Activated CD4-positive, alpha-beta T cell treated with anti-CD3 and anti-CD28 coated beads, Interleukin-2, amount 50 U/mL, for 16 hours (primary cell): Measurements from ENCODE around the gene CEP131.
"Not testable (repeated sequence)": the region's sequence is repeated elsewhere in the genome, so short reads cannot be mapped to it uniquely, and the experiment has no call there.

Source experiments
- DNase-seq: peaks from one replicate; pipeline ENCODE4 v3.0.0-alpha.2; 2020

The CEP131 gene

DNA sequence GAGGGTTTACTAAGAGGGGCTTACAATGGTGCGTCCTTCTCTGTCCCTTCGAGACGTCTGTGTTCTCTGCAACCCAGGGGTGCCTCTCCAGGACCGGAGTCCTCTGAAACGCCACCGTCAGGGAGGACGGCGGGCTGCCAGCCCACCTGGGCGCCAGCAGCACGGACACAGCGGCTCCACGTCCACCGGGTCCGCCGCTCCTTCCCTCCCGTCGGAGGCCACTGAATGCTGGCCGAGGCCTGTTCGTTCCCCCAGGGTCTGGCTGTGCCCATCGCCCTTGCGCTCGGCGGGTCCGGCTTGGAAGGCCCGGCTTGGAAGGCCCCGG lies 15.7 kb upstream of the CEP131 start:
- DNase-seq: no peak

DNA sequence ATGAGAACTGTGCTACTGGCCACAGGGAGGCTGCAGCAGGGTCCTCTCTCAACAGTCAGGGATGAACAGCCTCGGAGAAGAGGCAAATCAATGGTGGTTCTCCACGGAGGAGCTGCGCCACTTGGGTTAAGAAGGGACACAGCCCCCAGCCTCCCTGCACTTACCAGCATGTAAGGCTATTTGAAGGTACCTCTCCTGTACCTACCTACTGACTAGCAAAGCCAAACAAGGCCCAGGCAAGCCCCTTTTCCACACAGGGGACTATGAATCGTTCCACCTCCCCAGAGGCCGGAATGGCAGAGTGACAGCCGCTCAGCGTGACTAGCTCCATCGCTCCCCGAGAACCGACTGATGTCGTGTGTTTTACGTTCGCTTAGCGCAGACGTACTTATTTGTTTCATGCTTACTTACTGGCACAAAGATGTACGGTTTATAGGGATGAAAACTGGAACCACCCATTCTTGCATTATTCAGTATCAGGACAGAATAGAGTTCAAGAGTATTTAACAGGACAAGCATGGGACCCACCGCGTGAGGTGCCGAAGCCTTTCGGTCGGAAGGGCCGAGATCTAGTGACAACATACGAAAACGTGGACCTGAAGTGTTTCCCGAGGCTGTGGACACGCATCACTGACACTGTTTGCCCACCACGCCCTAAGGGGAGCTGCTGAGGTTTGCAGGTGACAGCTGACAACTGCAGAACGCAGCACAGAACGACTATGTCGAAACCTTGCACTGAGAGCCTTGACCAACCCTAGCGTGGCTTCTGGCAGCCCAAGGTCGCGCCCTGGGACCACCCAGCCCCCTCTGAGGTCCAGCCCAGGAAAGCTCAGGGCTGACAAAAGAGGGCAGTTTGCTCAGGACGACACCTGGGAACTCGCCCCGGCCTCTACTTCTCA lies 15.1 kb upstream of the CEP131 start:
- DNase-seq: no peak

DNA sequence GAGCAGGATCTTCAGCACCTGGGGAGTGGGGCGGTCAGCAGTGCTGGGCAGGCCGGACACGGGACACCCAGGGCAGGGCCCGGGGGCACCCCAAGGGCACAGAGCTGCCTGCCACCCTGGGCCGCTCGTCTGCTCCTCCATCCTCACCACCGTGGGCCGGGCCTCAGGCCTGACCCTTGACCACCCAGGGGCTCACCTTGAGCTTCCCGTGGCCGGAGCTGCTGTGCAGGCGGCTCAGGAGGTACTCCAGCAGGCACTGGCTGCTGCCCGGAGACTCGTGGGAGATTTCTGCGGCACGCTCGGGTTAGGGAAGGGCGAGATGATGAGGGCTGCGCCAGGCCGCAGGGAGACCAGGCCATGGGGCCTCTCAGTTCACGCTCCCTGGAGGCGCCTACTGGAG lies 14.0 kb upstream of the CEP131 start:
- no peak for DNase-seq

DNA sequence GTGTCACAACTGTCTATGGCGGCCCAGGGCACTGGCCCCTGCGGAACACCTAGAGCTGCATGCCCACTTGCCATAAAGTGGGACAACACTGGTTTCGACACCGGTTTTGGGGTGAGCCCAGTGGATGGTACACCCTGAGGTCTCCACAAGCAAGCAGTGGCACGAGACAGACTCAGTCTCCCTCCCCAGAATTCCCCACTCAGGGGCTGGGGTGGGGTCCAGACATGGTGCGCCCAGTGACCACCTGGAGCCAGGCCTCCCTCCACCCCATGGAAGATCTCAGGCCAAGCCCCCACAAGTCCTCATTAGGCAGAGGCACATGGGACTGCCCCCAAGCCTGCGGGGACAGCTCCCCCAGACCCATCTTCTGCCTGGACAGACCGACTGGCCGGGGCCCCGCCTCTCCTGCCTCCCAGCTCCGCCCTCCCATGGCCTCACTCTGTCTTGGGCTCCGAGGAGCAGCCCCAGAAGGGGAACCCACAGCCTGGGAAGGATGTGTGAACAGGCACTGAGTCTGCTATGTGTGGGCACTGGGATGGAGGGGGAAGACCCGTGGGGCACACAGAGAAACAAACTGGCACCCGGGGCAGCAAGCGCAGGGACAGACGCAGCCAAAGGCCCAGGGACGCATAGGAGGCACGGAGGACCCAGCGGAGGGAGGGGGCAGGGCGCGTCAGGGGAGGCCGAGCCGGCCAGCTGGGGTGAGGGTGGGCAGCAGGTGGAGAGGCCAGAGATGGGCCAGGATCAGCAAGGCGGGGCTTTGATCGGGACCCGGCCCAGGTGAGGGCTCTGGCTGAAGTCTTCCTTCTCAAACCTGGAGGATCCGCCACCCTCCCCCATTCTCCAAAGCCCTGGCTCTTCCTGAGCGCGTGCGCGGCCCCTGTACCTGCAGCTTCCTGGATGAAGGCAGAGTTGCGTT lies 13.3 kb upstream of the CEP131 start:
- no peak for DNase-seq

DNA sequence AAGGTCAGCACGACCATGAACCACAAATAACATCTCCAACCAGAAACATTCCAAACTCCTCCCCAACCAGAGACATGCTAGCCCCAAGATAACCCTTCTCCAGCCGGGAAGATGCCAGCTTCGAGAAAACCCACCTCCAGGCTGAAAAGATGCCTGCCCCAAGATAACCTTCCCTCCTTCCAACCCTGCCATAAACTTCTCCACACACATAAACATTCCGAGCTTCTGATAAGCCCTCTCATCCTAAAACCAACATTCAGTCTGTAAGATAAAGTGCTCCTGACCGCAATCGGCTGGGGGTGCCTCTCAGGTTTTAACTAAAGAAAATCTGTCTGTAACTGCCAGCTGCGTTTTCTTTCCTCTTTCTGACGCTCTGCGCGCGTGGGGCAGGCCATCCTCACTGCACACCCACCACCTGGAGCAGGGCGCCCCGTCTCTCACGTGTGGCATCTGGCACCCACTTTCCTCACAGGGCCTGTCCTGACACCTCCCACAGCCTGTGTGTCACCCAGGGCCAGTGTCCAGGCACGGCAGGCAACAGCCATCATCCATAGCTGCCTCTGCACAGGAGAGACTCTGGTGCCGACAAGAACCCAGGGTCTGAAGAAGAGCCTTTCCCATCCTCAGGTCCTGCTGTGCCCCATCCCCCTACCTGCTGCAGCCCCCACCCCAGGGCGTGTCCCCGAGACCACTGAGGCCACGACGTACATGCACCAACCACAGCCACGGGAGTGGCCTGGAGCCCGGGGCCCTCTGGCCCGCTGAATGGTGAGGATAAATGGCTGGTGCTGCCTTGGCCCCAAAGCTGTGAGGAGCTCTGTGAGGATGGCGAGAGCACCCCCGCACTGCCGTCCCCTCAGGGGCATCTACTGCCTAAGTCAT lies 12.4 kb upstream of the CEP131 start:
- DNase-seq: no peak

DNA sequence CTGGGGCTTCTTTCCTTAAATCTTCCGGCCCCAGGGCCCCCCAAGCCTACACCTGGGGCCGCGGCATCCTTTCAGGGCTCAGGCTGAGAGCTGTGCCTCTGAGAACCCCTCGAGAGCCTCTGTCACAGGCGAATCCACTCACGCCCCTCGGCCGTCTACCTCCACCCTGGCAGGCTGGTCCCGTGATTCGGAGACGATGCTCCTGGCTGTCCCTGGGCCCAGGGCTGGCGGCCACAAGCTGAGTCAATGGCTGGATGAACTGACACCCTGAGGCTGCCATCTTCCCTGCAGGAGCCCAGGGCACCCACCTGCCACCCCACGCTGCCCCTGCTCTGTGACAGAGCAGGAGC lies 11.7 kb upstream of the CEP131 start:
- DNase-seq: no peak

DNA sequence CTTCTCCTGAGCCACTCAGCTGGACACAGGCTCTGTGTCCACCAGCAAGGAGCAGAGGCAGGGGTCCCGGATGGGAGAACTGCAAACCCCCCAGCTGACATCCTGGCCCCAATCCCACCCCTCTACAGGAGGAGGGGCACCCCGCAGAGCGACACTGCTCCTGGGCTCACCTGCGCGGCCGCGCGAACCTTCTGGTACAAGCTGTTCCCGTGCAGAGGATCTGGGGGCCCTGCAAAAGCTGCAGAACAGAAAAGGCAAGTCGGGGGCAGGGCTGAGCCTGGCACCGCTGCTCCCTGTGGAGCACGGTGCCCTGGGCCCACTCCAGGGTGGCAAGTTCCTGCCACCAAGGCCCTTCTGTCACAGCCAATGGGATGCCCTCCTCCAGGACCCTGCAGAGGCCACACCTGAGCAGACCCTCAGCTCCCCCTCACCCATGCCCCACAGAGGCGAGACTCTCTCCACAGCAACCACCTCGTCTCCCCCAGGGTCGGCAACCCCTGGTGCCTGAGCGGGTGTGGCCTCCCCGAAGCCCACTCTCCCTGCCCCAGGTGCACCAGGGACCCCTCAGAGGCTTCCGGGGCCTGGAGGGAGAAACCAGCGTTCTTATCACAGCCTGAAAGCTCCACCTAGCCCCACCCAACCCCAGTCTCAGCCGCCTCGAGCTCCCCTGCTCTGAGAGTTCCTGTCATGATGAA lies 11.2 kb upstream of the CEP131 start:
- no peak for DNase-seq

DNA sequence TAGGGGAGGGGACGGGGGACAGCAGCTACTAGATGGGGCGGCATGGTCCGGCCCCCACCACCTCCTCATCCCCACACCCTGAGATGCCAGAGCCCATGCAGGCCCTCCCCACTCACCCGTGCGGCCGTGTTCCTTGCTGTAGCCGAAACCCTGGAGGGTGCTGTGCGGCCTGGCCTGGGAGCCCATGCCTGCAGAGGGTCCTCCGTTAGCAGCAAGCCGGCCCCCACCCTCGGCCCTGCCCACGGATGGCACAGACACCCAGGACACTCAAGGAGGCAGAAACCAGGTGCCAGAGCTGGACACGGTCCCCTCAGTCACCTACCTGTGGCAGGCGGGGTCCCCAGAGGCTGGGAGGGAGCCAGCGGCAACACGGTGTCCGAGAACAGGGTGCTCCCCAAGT lies 10.6 kb upstream of the CEP131 start:
- no peak for DNase-seq

DNA sequence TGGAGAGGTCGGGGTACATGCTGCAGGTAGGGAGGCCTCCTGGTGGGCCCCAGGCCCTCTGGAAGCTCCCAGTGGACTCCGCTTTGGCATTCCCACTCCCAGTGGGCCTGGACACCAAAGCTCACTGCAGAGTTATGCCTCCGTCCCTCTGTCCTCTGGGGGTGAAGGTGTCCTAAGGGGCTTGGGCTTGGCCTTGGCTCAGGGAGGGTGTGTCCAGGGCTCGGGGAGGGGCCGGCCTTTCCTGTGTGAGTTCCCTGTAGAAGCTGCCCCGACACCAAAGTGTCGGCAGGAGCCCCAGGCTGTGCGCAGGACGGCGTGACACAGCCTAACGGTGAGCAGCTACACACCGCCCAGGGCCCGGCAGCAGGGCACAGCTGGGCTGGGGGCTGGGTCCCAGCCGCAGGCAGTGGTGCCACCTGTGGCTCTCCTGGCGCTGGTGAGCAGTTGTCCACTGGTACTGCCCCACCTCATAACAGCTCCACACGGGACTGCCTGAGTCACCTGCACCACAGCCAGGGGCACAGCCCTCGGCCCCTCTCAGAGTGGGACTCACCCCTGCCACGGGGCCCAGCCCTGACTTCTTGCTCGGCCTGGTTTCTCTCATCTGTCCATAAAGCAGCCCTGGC lies 10.0 kb upstream of the CEP131 start:
- DNase-seq: no peak

DNA sequence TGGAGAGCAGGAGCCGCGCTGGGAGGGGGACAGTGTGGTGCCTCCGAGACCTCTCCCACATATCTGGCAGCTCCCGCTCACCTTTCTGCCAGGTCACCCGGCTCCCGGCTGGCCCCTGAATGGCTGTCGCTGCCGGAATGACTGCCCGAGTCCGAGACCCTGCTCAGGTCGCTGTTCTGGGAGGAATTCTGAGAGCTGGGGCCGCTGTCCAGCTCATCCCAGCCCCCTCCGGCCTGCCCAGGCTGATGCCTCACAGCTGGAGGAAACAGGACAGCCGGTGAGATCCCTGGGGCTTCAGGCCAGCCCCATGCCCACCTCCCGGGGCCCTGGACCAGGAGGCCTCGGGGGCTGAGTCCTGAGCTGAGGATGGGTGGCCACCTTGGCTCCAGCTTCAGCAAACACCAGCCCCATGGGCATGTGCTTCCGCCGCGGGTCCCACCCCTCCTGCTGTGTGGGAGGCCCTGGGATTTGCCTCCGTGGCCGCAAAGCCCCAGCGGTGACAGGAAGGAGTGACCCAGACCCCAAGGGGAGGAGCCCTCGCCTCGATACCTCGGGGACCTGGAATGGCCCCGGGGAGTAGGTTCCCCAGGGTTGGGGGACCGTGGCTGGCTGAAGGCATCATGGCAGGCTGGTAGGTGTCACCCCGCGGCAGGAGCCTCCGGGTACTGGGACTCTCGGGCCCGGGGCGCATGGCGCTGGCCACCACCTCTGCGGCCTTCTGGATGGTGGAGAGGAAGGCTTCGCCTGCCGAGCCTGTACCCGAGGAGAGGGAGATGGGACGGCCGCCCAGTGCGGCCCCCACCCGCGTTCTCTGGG lies 9.2 kb upstream of the CEP131 start:
- no peak for DNase-seq

DNA sequence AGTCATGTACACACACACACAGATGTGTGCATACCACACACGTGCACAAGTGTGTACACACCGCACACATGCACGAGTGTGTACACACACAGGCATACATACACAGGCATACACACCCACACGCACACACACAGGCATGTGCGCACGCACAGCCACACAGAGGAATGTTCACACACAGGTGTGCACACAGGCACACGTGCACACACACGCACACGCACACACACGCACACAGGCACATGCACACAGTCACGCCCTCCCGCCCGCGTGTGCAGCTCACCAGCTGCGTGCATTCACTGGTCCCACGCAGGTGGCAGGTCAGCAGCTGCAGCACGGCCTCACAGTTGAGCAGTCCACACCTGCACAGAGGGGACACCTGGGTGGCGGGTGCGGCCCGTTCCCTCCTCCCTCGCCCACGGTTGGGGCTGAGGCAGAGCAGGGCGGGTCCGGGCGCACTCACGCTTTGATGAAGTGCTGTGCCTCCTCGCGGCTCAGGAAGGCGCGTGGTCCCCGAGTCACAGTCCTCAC lies 8.4 kb upstream of the CEP131 start:
- no peak for DNase-seq

DNA sequence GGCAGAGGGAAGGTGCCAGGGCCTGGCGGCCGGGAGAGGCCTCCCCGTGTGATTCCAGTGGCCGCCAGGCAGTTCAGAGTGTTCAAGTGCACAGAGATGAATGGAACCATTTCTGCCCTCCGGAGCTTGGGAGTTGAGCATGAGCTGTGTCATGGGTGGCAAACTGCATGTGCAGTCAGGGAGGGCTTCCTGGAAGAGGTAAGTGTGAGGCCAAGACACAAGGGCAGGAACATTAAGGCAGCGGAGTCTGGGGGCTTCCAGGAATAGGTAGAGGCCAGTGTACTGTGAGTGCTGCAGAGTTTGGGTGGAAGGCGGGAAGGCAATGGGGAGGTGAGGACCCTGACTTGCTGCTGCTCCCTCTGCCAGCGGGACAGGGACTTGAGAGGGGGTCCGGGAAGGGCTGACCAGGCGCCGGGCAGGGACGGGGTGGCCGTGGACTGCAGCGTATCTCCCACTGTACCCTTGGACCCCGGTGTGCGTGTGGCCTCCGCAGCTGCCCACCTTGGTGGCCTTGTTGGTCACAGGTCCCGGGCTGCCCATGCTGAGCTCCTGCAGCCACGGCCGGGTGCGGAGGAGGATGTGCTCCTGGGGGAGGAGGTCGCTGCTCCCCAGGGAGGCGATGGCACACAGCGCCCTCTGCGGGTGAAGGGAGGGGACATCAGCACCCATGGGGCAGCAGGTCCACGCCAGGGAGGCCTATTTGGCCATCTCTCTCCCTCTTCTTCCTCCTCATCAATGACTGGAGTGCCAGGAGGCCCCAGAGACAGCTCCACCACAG lies 7.5 kb upstream of the CEP131 start:
- no peak for DNase-seq

DNA sequence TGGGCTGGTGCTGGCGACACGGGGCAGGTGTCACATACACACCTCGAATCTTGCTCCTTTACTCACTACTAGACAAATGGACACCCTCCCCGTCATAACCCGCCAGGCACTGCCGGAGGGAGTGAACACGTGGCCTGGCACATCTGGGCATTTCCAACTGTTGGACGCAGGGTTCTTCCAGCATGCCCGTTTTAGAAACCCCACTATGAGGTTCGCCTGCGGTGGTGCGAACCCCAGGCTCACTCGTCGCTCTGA lies 6.8 kb upstream of the CEP131 start:
- no peak for DNase-seq

DNA sequence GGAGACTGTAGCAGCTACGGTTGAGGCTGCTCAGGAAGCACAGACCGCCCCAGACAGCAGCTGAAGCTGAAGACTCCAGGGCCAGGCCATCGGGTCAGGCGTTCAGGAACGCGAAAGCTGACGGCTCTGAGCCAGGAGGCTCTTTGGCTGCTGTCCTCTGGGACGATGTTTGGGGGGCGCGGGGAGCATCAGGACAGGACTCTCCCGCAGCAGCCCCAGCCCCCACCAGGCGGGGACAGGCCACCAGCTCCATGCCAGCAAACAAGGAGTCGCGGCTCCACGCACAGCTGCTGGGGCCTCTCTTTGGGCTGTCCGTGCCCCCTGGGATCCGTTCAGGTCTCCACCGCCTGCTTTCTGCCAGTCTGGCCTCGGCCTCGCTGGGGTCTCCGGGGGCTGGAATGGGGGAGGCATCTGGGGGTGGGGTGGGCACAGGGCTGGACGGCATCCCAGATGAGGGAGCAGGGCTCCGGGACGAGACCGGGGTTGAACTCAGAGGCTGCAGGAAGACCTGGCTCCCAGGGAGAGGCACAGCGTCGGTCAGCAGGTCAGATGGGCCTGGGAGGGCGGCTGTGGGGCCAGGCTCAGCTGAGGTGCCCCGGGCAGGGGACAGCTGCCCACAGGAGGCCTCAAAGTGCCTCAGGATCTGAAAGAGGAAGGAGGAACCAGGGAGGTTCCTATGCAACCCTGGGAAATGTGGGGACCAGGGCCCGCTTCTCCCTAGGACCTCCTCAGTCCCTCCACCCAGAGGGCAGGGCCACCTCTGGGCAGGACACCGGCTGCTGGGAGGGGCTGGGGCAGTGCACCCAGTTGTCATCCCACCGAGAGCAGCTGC lies 6.3 kb upstream of the CEP131 start:
- DNase-seq: no peak

DNA sequence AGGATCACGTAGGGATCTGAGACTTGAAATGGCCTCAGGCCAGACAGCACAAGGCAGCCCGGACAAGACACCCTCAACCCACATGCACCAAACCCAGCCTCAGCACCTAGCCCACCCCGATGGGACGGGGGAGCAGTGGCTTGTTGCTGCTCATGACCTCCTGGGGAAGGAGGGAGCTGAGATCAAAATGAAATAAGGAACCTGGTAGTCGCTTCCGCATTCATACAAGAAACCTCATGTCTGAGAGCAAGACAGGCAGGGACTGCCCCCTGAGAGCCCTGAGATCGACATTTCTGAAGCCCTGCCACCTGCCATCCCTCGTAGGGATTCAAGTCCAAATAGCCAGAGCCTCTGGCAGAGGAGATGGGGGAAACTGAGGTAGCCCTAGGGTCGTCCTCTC lies 5.7 kb upstream of the CEP131 start:
- DNase-seq: no peak

DNA sequence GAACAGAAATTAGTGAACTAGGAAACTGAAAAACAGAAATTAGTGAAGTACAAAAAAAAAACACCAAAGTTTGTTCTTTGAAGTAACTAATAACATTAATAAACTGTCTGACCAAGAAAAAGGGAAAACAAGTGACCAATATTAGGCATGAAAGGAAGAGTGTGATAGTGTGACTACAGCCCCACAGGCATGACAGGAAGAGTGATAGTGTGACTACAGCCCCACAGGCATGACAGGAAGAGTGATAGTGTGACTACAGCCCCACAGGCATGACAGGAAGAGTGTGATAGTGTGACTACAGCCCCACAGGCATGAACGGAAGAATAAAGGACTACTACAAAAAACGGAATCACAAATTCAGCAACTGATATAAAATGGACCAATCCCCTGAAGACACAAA lies 4.9 kb upstream of the CEP131 start:
- not testable (repeated sequence) for DNase-seq

DNA sequence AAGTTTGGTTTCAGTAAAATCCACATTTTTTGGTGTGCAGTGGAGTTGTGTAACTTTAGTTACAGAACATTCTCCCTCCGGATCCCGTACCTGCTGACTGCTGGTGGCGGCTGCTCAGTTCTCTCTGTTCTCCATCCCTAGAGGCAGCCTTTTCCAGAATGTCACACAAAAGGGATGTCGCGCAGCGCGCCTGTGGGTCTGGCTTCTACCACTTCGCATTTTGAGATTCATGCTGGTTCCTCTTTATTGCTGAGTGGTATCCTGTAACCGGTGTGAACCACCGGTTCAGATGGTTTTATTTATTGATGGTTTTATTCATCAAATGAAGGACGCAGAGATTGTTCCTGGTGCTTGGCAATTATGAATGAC lies 981 bp upstream of the CEP131 start:
- DNase-seq: no peak

DNA sequence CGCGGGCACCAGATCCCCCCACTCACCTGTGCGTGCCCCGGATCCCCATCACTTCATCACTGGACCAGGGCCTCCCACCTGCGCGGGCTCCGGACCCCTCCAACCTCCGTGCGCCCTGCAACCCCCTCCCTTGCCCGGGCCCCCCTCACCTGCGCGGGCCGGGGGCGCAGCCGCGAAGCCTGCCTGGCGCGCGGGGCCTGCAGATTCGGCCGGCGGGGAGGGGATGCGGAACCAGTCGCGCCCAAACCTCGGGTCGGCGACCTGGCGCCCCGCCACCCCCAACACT lies 202 bp downstream of the CEP131 start:
- no peak for DNase-seq

DNA sequence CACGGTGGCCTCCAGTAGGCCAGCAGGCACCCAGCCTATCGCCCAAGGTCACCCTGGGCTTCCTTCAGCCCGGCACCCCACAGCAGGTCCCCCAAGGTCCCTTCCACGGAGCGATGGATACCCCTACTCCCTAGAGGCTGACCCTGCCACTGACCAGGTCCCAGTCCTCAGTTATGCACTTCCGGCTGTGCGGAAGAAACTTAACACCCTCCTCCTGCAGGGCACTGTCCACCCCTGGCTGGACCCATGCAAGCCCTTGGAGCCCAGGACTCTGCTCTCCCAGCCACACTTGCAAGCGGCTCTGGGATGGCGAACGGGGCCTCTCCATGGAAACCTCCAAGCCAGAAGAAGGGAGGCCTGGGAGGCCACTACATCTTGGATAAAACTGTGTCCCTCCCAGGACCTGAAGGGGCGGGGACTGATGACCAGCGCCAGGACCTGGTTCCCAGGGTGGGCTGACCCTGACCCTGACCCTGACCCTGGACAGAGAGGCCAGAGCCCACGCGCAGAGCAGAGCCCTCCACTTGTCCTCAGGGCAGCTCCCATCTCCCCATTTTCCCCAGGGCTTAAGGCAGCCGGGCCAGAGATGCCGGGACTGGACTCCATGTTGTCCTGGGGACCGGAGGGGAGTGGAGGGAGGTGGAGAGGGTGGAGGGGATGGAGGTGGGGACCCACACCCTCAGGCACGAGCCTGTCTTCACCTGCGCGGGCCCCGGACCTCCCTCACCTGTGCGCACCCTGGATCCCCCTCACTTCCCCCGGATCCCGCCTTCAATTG lies 734 bp downstream of the CEP131 start:
- DNase-seq: no peak
